Measurements from ENCODE around the gene CELF2. TPM values are rescaled to one million over a fixed set of nuclear protein-coding genes. Genes with fewer than 3 reads are reported as not detected.

The CELF2 gene
- total RNA-seq, 1 donor from 2014 or later, result 71.2 TPM

- intact Hi-C loops (cut with DNase I), result loop anchor here (10.0 kb wide), 1 partner anchor 387 kb away; no protein-coding TSS in a partner anchor
- ATAC-seq, result no peak
- no peak for DNase-seq (ENCODE audit: missing footprints)
These were observed 174.0 kb downstream of the CELF2 start for GRCh38 chr10:11191678-11192077.

- intact Hi-C loops (cut with DNase I), result loop anchor here (10.0 kb wide), 1 partner anchor 388 kb away; no protein-coding TSS in a partner anchor
- ATAC-seq (peak; percentile 89), DNase-seq (ENCODE audit: missing footprints) (peak; percentile 80)
These were observed 174.8 kb downstream of the CELF2 start for GRCh38 chr10:11192304-11193000.

- intact Hi-C loops (cut with DNase I), result loop anchor here (10.0 kb wide), 1 partner anchor 388 kb away; no protein-coding TSS in a partner anchor
- no peak for ATAC-seq
- DNase-seq (ENCODE audit: missing footprints), result no peak
These were observed 175.4 kb downstream of the CELF2 start for GRCh38 chr10:11193001-11193551.

- peak; percentile 2 for ATAC-seq
- intact Hi-C loops (cut with DNase I), result loop anchor here (5.0 to 10.0 kb wide), 2 partner anchors 67 to 390 kb away; no protein-coding TSS in a partner anchor
- DNase-seq (ENCODE audit: missing footprints), result no peak
These were observed 177.4 kb downstream of the CELF2 start for GRCh38 chr10:11194859-11195586.

- intact Hi-C loops (cut with DNase I), result loop anchor here (5.0 to 10.0 kb wide), 2 partner anchors 67 to 391 kb away; no protein-coding TSS in a partner anchor
- no peak for ATAC-seq
- DNase-seq (ENCODE audit: missing footprints), result no peak
These were observed 178.0 kb downstream of the CELF2 start for GRCh38 chr10:11195623-11196022.

GRCh38 chr10:11197266-11197712 lies 179.6 kb downstream of the CELF2 start:
- intact Hi-C loops (cut with DNase I), result loop anchor here (5.0 to 10.0 kb wide), 2 partner anchors 65 to 392 kb away; no protein-coding TSS in a partner anchor
- DNase-seq (ENCODE audit: missing footprints), result no peak

GRCh38 chr10:11197878-11198277 lies 180.2 kb downstream of the CELF2 start:
- ATAC-seq, result no peak
- intact Hi-C loops (cut with DNase I), result loop anchor here (5.0 to 10.0 kb wide), 2 partner anchors 64 to 393 kb away; no protein-coding TSS in a partner anchor
- DNase-seq (ENCODE audit: missing footprints), result no peak

More at GRCh38 chr10:11197266-11197712, 179.6 kb downstream of the CELF2 start:
- peak; percentile 91 for ATAC-seq

GRCh38 chr10:11201911-11202310 lies 184.2 kb downstream of the CELF2 start:
- ATAC-seq, result no peak
- intact Hi-C loops (cut with DNase I), result loop anchor here (5.0 kb wide), 1 partner anchor 40 kb away; no protein-coding TSS in a partner anchor
- DNase-seq (ENCODE audit: missing footprints), result no peak

GRCh38 chr10:11204351-11204942 lies 186.8 kb downstream of the CELF2 start:
- DNase-seq (ENCODE audit: missing footprints), result peak; percentile 76

GRCh38 chr10:11205030-11205772 lies 187.5 kb downstream of the CELF2 start:
- intact Hi-C loops (cut with DNase I), result no loop called here
- no peak for ATAC-seq

More at GRCh38 chr10:11204351-11204942, 186.8 kb downstream of the CELF2 start:
- intact Hi-C loops (cut with DNase I), result loop anchor here (5.0 kb wide), 1 partner anchor 38 kb away; no protein-coding TSS in a partner anchor
- no peak for ATAC-seq

GRCh38 chr10:11206676-11207559 lies 189.2 kb downstream of the CELF2 start:
- DNase-seq (ENCODE audit: missing footprints), result no peak
- ATAC-seq, result no peak
- intact Hi-C loops (cut with DNase I), result no loop called here

More at GRCh38 chr10:11205030-11205772, 187.5 kb downstream of the CELF2 start:
- no peak for DNase-seq (ENCODE audit: missing footprints)

GRCh38 chr10:11207560-11207844 lies 189.8 kb downstream of the CELF2 start:
- intact Hi-C loops (cut with DNase I), result no loop called here
- DNase-seq (ENCODE audit: missing footprints) (no peak), ATAC-seq (no peak)

- no peak for DNase-seq (ENCODE audit: missing footprints)
- intact Hi-C loops (cut with DNase I), result no loop called here
- ATAC-seq, result no peak
These were observed 190.6 kb downstream of the CELF2 start for GRCh38 chr10:11208243-11208642.

GRCh38 chr10:11208908-11209829 lies 191.5 kb downstream of the CELF2 start:
- DNase-seq (ENCODE audit: missing footprints), result no peak
- no peak for ATAC-seq
- intact Hi-C loops (cut with DNase I), result no loop called here

- DNase-seq (ENCODE audit: missing footprints) (no peak), ATAC-seq (no peak)
- intact Hi-C loops (cut with DNase I), result no loop called here
These were observed 192.1 kb downstream of the CELF2 start for GRCh38 chr10:11209830-11210181.

- ATAC-seq (peak; percentile 38), DNase-seq (ENCODE audit: missing footprints) (no peak)
- intact Hi-C loops (cut with DNase I), result no loop called here
These were observed 192.7 kb downstream of the CELF2 start for GRCh38 chr10:11210211-11210922.

Data from Right ventricle myocardium inferior (tissue), 1 donor.